Progenitor cell of endocrine pancreas (in vitro differentiated cells): ENCODE results near the gene ABI3BP. TPM values are rescaled to one million over a fixed set of nuclear protein-coding genes. Genes with fewer than 3 reads are reported as not detected.

ENCODE experiments used
- DNase-seq: peaks from one replicate; pipeline ENCODE4 v3.0.0; 2021; ENCODE audit warnings: low spot score; ENCODE audit not compliant: unreplicated experiment
- H3K27ac Mint-ChIP-seq: 2 replicates; pipeline ENCODE4 v1.8.0; 2021; ENCODE audit warnings: mild to moderate bottlenecking, moderate library complexity, mixed read lengths
- H3K27me3 Mint-ChIP-seq: 2 replicates; pipeline ENCODE4 v1.8.0; 2021; ENCODE audit warnings: mixed read lengths
- H3K36me3 Mint-ChIP-seq: 2 replicates; pipeline ENCODE4 v1.8.0; 2022; ENCODE audit warnings: mixed read lengths; ENCODE audit not compliant: insufficient read depth
- H3K4me1 Mint-ChIP-seq: 2 replicates; pipeline ENCODE4 v1.8.0; 2021; ENCODE audit warnings: low read depth, mixed read lengths
- H3K4me3 Mint-ChIP-seq: 2 replicates; pipeline ENCODE4 v1.8.0; 2021; ENCODE audit warnings: low read depth, mild to moderate bottlenecking, moderate library complexity, mixed read lengths
- H3K9me3 Mint-ChIP-seq: 2 replicates; pipeline ENCODE4 v1.8.0; 2021; ENCODE audit warnings: low read depth, mixed read lengths
- CTCF ChIP-seq: fragments of 200-600 bp; sonication (generic); IDR thresholded peaks from one replicate; pipeline ENCODE4 v1.5.0; 2021; ENCODE audit warnings: antibody characterized with exemption, mild to moderate bottlenecking; ENCODE audit not compliant: unreplicated experiment
- total RNA-seq: library from RNA; stranded (reverse); gene quantifications from 2 replicates; pipeline ENCODE4 v1.2.1, GENCODE V29; 2021

The ABI3BP gene
- total RNA-seq, 1 donor from 2014 or later = not detected

- TF ChIP-seq CTCF = no peak
- Mint-ChIP-seq H3K36me3 (no peaks in the 10 kb centered on the region), H3K27ac (no peak overlapping the region), H3K4me1 (no peaks in the 10 kb centered on the region), H3K4me3 (no peak overlapping the region), H3K9me3 (peaks cover 1% of the 10 kb centered on the region), H3K27me3 (no peaks in the 10 kb centered on the region)
- no peak for DNase-seq
Observed at GRCh38 chr3:100779480-100779879, 213.7 kb downstream of the ABI3BP start.

- TF ChIP-seq CTCF = no peak
- Mint-ChIP-seq H3K27ac (no peak overlapping the region), H3K9me3 (no peaks in the 10 kb centered on the region), H3K36me3 (no peaks in the 10 kb centered on the region), H3K4me1 (no peaks in the 10 kb centered on the region), H3K4me3 (no peak overlapping the region), H3K27me3 (no peaks in the 10 kb centered on the region)
- DNase-seq = no peak
Observed at GRCh38 chr3:100777271-100777670, 215.9 kb downstream of the ABI3BP start.

- no peaks in the 10 kb centered on the region for H3K9me3 Mint-ChIP-seq
- no peak overlapping the region for H3K4me3 Mint-ChIP-seq
- no peaks in the 10 kb centered on the region for H3K36me3 Mint-ChIP-seq
- no peak for TF ChIP-seq CTCF
- H3K27me3 Mint-ChIP-seq = no peaks in the 10 kb centered on the region
- no peak overlapping the region for H3K27ac Mint-ChIP-seq
- DNase-seq = no peak
- no peaks in the 10 kb centered on the region for H3K4me1 Mint-ChIP-seq
Observed at GRCh38 chr3:100776746-100777145, 216.5 kb downstream of the ABI3BP start.

- H3K27me3 Mint-ChIP-seq = no peaks in the 10 kb centered on the region
- H3K9me3 Mint-ChIP-seq = no peaks in the 10 kb centered on the region
- H3K36me3 Mint-ChIP-seq = no peaks in the 10 kb centered on the region
- no peak overlapping the region for H3K4me3 Mint-ChIP-seq
- H3K4me1 Mint-ChIP-seq = no peaks in the 10 kb centered on the region
- no peak for TF ChIP-seq CTCF
- peak overlapping the region; percentile 14 for H3K27ac Mint-ChIP-seq
- DNase-seq = no peak
Observed at GRCh38 chr3:100776097-100776729, 217.0 kb downstream of the ABI3BP start.

GRCh38 chr3:100775669-100776068 is 217.6 kb downstream of the ABI3BP start:
- no peak overlapping the region for H3K27ac Mint-ChIP-seq

More at GRCh38 chr3:100775669-100776068, 217.6 kb downstream of the ABI3BP start:
- Mint-ChIP-seq H3K4me3 (no peak overlapping the region), H3K4me1 (no peaks in the 10 kb centered on the region), H3K36me3 (no peaks in the 10 kb centered on the region), H3K9me3 (no peaks in the 10 kb centered on the region), H3K27me3 (no peaks in the 10 kb centered on the region)
- DNase-seq = no peak
- no peak for TF ChIP-seq CTCF
